HG03159 (cell line): ENCODE data around the gene PAAF1.

Experiments
- ATAC-seq: cut with Tn5 transposase; IDR thresholded peaks from one replicate; pipeline ENCODE4 v1.9.1; 2021; ENCODE audit warnings: mild to moderate bottlenecking, moderate library complexity; ENCODE audit not compliant: unreplicated experiment

PAAF1 gene

GRCh38 chr11:73969991-73970800 is 93.4 kb downstream of the PAAF1 start:
- ATAC-seq: no peak

- ATAC-seq: no peak
Observed at GRCh38 chr11:73971175-73971719, 94.4 kb downstream of the PAAF1 start.

GRCh38 chr11:73972187-73972586 is 95.4 kb downstream of the PAAF1 start:
- ATAC-seq: no peak

GRCh38 chr11:73972620-73973449 is 96.0 kb downstream of the PAAF1 start:
- no peak for ATAC-seq

GRCh38 chr11:73974604-73975478 is 98.0 kb downstream of the PAAF1 start:
- no peak for ATAC-seq

GRCh38 chr11:73975479-73975757 is 98.6 kb downstream of the PAAF1 start:
- no peak for ATAC-seq

GRCh38 chr11:73976451-73977151 is 99.8 kb downstream of the PAAF1 start:
- ATAC-seq: no peak

GRCh38 chr11:73977856-73978519 is 101.2 kb downstream of the PAAF1 start:
- no peak for ATAC-seq

GRCh38 chr11:73978576-73979086 is 101.8 kb downstream of the PAAF1 start:
- ATAC-seq: no peak

- peak; percentile 49 for ATAC-seq
Observed at GRCh38 chr11:73980001-73980961, 103.5 kb downstream of the PAAF1 start.
